Progenitor cell of endocrine pancreas (in vitro differentiated cells): Measurements from ENCODE around the gene DDX28. TPM values are rescaled to one million over a fixed set of nuclear protein-coding genes. Genes with fewer than 3 reads are reported as not detected.

Experiments
- DNase-seq: peaks from one replicate; pipeline ENCODE4 v3.0.0; 2021; ENCODE audit warnings: low spot score; ENCODE audit not compliant: unreplicated experiment
- H3K27ac Mint-ChIP-seq: 2 replicates; pipeline ENCODE4 v1.8.0; 2021; ENCODE audit warnings: mild to moderate bottlenecking, moderate library complexity, mixed read lengths
- H3K27me3 Mint-ChIP-seq: 2 replicates; pipeline ENCODE4 v1.8.0; 2021; ENCODE audit warnings: mixed read lengths
- H3K36me3 Mint-ChIP-seq: 2 replicates; pipeline ENCODE4 v1.8.0; 2022; ENCODE audit warnings: mixed read lengths; ENCODE audit not compliant: insufficient read depth
- H3K4me1 Mint-ChIP-seq: 2 replicates; pipeline ENCODE4 v1.8.0; 2021; ENCODE audit warnings: low read depth, mixed read lengths
- H3K4me3 Mint-ChIP-seq: 2 replicates; pipeline ENCODE4 v1.8.0; 2021; ENCODE audit warnings: low read depth, mild to moderate bottlenecking, moderate library complexity, mixed read lengths
- H3K9me3 Mint-ChIP-seq: 2 replicates; pipeline ENCODE4 v1.8.0; 2021; ENCODE audit warnings: low read depth, mixed read lengths
- total RNA-seq: library from RNA; stranded (reverse); gene quantifications from 2 replicates; pipeline ENCODE4 v1.2.1, GENCODE V29; 2021
- TF ChIP-seq, protein P1 (sequence below): fragments of 200-600 bp; sonication (generic); IDR thresholded peaks from one replicate; pipeline ENCODE4 v1.5.0; 2021; ENCODE audit warnings: antibody characterized with exemption, mild to moderate bottlenecking; ENCODE audit not compliant: unreplicated experiment

Gene DDX28
- total RNA-seq, 1 donor from 2014 or later, result 9.5 TPM

DNA sequence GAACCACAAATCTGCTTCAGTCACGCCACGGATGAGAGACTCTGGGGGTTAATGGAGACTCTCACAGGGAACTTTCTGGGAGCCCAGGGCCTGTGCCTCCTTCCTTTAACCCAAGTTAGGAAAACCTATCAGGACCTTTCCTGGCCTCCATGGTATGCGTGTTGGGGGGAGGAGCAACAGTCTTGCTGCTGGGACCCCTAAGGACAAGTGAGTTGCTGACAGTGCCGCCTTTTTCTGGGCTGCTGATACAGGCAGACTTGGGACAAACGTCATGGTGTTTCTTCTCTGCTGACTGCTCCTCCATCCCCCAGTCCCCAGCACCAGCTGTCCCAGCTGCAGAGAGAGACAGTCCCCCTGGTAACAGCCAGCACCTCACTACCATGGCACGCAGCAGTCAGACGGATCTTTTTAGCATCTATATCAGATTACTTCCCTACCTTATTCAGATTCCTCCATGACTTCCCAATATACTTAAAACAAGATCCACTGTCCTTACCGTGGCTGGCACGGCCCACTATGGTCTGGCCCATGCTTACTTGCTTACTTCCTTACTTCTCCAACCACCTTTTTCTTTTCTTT is 13.8 kb downstream of the DDX28 start:
- no peak for DNase-seq

DNA sequence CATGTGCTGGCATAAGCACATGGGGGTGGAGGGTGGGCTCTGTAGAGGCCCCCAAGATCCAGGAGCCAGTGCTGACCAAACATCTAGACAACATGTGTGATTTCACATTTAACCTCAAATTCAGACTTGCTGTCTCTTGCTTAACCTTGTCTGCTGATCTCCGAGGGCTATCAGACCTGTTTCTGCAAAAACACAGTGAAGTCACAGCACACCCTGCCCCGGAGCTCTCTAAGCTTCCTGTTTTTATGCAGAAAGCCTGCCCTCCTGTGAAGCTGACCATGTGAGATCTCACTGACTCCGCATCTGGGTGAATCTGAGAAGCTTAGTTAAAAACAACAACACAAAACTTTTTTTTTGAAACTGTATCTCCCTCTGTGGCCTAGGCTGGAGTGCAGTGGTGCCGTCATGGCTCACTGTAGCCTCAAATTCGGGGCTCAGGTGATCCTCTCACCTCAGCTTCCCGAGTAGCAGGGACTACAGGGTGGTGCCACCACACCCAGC is 17.2 kb downstream of the DDX28 start:
- DNase-seq, result no peak
- H3K27ac Mint-ChIP-seq, result no peak overlapping the region
- H3K4me3 Mint-ChIP-seq, result no peak overlapping the region
- TF ChIP-seq, protein P1, sequence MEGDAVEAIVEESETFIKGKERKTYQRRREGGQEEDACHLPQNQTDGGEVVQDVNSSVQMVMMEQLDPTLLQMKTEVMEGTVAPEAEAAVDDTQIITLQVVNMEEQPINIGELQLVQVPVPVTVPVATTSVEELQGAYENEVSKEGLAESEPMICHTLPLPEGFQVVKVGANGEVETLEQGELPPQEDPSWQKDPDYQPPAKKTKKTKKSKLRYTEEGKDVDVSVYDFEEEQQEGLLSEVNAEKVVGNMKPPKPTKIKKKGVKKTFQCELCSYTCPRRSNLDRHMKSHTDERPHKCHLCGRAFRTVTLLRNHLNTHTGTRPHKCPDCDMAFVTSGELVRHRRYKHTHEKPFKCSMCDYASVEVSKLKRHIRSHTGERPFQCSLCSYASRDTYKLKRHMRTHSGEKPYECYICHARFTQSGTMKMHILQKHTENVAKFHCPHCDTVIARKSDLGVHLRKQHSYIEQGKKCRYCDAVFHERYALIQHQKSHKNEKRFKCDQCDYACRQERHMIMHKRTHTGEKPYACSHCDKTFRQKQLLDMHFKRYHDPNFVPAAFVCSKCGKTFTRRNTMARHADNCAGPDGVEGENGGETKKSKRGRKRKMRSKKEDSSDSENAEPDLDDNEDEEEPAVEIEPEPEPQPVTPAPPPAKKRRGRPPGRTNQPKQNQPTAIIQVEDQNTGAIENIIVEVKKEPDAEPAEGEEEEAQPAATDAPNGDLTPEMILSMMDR, result no peak
- H3K9me3 Mint-ChIP-seq, result no peaks in the 10 kb centered on the region
- peaks cover 3% of the 10 kb centered on the region for H3K27me3 Mint-ChIP-seq
- H3K36me3 Mint-ChIP-seq, result no peaks in the 10 kb centered on the region
- no peaks in the 10 kb centered on the region for H3K4me1 Mint-ChIP-seq

More for the DNA sequence above, 13.8 kb downstream of the DDX28 start:
- Mint-ChIP-seq H3K27ac (no peak overlapping the region), H3K27me3 (peaks cover 7% of the 10 kb centered on the region), H3K9me3 (no peaks in the 10 kb centered on the region), H3K36me3 (no peaks in the 10 kb centered on the region), H3K4me3 (no peak overlapping the region), H3K4me1 (no peaks in the 10 kb centered on the region)
- TF ChIP-seq, protein P1, result no peak

DNA sequence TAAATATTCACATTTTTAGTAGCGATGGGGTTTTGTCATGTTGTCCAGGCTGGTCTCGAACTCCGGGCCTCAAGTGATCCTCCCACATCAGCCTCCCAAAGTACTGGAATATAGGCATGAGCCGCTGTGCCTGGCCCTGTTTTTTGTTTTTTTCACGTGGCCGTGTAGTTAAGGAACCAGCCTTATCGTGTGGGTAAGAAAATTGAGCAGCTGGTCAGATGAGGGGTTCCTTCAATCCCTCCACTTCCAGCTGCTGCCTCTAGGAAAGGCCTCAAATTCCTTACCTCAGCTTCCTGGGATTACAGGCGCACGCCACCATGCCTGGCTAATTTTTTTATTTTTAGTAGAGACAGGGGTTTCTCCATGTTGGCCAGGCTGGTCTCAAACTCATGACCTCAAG is 17.8 kb downstream of the DDX28 start:
- Mint-ChIP-seq H3K4me3 (no peak overlapping the region), H3K36me3 (no peaks in the 10 kb centered on the region), H3K27me3 (no peaks in the 10 kb centered on the region), H3K27ac (no peak overlapping the region), H3K4me1 (no peaks in the 10 kb centered on the region), H3K9me3 (no peaks in the 10 kb centered on the region)
- no peak for DNase-seq
- TF ChIP-seq, protein P1, result no peak

DNA sequence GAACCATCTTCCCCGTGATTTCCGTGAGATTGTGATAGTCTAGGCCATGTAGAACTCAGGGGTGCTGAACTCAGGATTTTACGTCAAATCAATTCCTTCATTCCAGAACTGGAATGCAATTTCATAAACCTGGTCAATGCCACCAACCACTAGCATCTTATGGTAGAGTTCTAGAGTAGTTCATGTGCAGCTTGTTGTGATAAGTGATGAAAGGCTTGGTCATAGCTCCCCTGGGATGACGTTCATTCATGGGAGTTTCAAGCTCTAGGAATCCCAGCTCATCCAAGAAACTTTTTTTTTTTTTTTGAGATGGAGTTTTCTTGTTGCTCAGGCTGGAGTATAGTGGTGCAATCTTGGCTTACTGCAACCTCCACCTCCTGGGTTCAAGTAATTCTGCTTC is 20.0 kb downstream of the DDX28 start:
- Mint-ChIP-seq H3K27ac (no peak overlapping the region), H3K4me1 (no peaks in the 10 kb centered on the region), H3K4me3 (no peak overlapping the region), H3K27me3 (no peaks in the 10 kb centered on the region), H3K9me3 (no peaks in the 10 kb centered on the region), H3K36me3 (no peaks in the 10 kb centered on the region)
- TF ChIP-seq, protein P1, result no peak
- DNase-seq, result no peak

DNA sequence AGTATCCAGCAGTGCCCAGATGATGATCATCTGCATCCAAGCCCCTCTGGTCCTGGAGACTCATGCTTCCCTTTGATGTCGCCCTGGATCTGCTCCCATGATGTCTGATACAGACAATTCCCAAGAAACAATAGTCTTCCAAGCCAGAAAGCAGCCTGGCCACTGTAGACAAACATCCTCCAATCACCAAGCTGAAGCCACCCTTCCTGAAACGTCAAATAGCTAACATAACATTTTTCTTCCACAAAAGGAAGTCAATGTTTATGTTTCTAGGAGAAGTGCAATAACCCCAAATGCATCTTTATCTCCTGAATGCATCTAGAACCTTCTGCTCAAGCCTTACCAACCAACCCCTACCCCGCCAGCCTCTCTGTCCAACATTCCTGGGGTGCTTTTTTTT is 22.6 kb downstream of the DDX28 start:
- DNase-seq, result no peak
- Mint-ChIP-seq H3K27me3 (no peaks in the 10 kb centered on the region), H3K4me3 (no peak overlapping the region), H3K36me3 (no peaks in the 10 kb centered on the region), H3K9me3 (no peaks in the 10 kb centered on the region), H3K4me1 (no peaks in the 10 kb centered on the region), H3K27ac (no peak overlapping the region)
- TF ChIP-seq, protein P1, result no peak
